NT2/D1 (cell line): Measurements from ENCODE around the gene DOCK9.

Experiments
- DNase-seq: peaks from one replicate; pipeline ENCODE4 v3.0.0-alpha.2; 2011; ENCODE audit warnings: low read depth, low spot score
- H3K27me3 ChIP-seq: 2 replicates; pipeline ENCODE4 v1.6.0; 2011; ENCODE audit warnings: mild to moderate bottlenecking; ENCODE audit not compliant: insufficient read length, insufficient read depth
- H3K36me3 ChIP-seq: 2 replicates; pipeline ENCODE4 v1.6.1; 2011; ENCODE audit warnings: mild to moderate bottlenecking, low read length, mixed read lengths; ENCODE audit not compliant: insufficient read depth, insufficient read length
- H3K4me1 ChIP-seq: 2 replicates; pipeline ENCODE4 v1.5.1; 2011; ENCODE audit not compliant: insufficient read depth, insufficient read length
- H3K4me3 ChIP-seq: 2 replicates; pipeline ENCODE4 v1.5.1; 2011; ENCODE audit warnings: low read depth; ENCODE audit not compliant: insufficient read length
- H3K9ac ChIP-seq: 2 replicates; pipeline ENCODE4 v1.6.0; 2011; ENCODE audit warnings: low read depth; ENCODE audit not compliant: insufficient read length
- H3K9me3 ChIP-seq: 2 replicates; pipeline ENCODE4 v1.5.1; 2011; ENCODE audit warnings: mild to moderate bottlenecking, low read length; ENCODE audit not compliant: insufficient read depth
- SUZ12 ChIP-seq: IDR thresholded peaks from 2 replicates; pipeline ENCODE4 v1.6.1; 2011; ENCODE audit not compliant: insufficient read length, insufficient read depth; ENCODE audit errors: extremely low read depth
- YY1 ChIP-seq: IDR thresholded peaks from 2 replicates; pipeline ENCODE4 v1.6.1; 2011; ENCODE audit not compliant: insufficient read length, insufficient read depth
- ZNF274 ChIP-seq: IDR thresholded peaks from 2 replicates; pipeline ENCODE4 v1.6.1; 2011; ENCODE audit warnings: mild to moderate bottlenecking, low read depth, low read length

Gene DOCK9

GRCh38 chr13:98957731-98958442 is 20.0 kb downstream of the DOCK9 start:
- Histone ChIP-seq H3K4me3 (no peak overlapping the region), H3K27me3 (no peaks in the 10 kb centered on the region), H3K9ac (no peak overlapping the region), H3K4me1 (peaks cover 2% of the 10 kb centered on the region), H3K36me3 (no peaks in the 10 kb centered on the region), H3K9me3 (no peaks in the 10 kb centered on the region)
- DNase-seq, result no peak
- TF ChIP-seq ZNF274, result no peak
- no peak for TF ChIP-seq SUZ12
- no peak for TF ChIP-seq YY1

GRCh38 chr13:98955336-98955735 is 22.5 kb downstream of the DOCK9 start:
- Histone ChIP-seq H3K4me3 (no peak overlapping the region), H3K27me3 (no peaks in the 10 kb centered on the region), H3K9me3 (no peaks in the 10 kb centered on the region), H3K9ac (no peak overlapping the region), H3K36me3 (no peaks in the 10 kb centered on the region), H3K4me1 (peaks cover 2% of the 10 kb centered on the region)
- TF ChIP-seq SUZ12 (no peak), ZNF274 (no peak), YY1 (no peak)
- DNase-seq, result no peak

GRCh38 chr13:98954313-98954712 is 23.6 kb downstream of the DOCK9 start:
- no peak overlapping the region for H3K4me3 ChIP-seq
- peak; percentile 33 for DNase-seq
- no peaks in the 10 kb centered on the region for H3K36me3 ChIP-seq
- H3K27me3 ChIP-seq, result no peaks in the 10 kb centered on the region
- TF ChIP-seq SUZ12 (no peak), ZNF274 (no peak), YY1 (no peak)
- H3K9ac ChIP-seq, result no peak overlapping the region
- H3K9me3 ChIP-seq, result no peaks in the 10 kb centered on the region
- H3K4me1 ChIP-seq, result peaks cover 2% of the 10 kb centered on the region

GRCh38 chr13:98951266-98951665 is 26.6 kb downstream of the DOCK9 start:
- H3K4me3 ChIP-seq, result no peak overlapping the region
- no peaks in the 10 kb centered on the region for H3K27me3 ChIP-seq
- H3K36me3 ChIP-seq, result no peaks in the 10 kb centered on the region
- no peaks in the 10 kb centered on the region for H3K4me1 ChIP-seq
- H3K9me3 ChIP-seq, result no peaks in the 10 kb centered on the region
- no peak overlapping the region for H3K9ac ChIP-seq
- DNase-seq, result no peak
- TF ChIP-seq SUZ12 (no peak), YY1 (no peak), ZNF274 (no peak)

- Histone ChIP-seq H3K4me1 (no peaks in the 10 kb centered on the region), H3K27me3 (no peaks in the 10 kb centered on the region), H3K36me3 (no peaks in the 10 kb centered on the region), H3K4me3 (no peak overlapping the region), H3K9ac (no peak overlapping the region), H3K9me3 (no peaks in the 10 kb centered on the region)
- DNase-seq, result no peak
- TF ChIP-seq ZNF274, result no peak
- no peak for TF ChIP-seq SUZ12
- no peak for TF ChIP-seq YY1
These were observed 27.2 kb downstream of the DOCK9 start for GRCh38 chr13:98950705-98951104.

GRCh38 chr13:98947925-98948324 is 29.9 kb downstream of the DOCK9 start:
- TF ChIP-seq SUZ12 (no peak), YY1 (no peak), ZNF274 (no peak)
- DNase-seq, result no peak
- no peaks in the 10 kb centered on the region for H3K27me3 ChIP-seq
- H3K4me3 ChIP-seq, result no peak overlapping the region
- H3K36me3 ChIP-seq, result no peaks in the 10 kb centered on the region
- no peaks in the 10 kb centered on the region for H3K9me3 ChIP-seq
- H3K4me1 ChIP-seq, result no peaks in the 10 kb centered on the region
- no peak overlapping the region for H3K9ac ChIP-seq

- TF ChIP-seq SUZ12 (no peak), YY1 (no peak), ZNF274 (no peak)
- H3K4me3 ChIP-seq, result no peak overlapping the region
- no peaks in the 10 kb centered on the region for H3K9me3 ChIP-seq
- H3K36me3 ChIP-seq, result no peaks in the 10 kb centered on the region
- peak overlapping the region; percentile 3 for H3K9ac ChIP-seq
- no peaks in the 10 kb centered on the region for H3K27me3 ChIP-seq
- DNase-seq, result no peak
- H3K4me1 ChIP-seq, result no peaks in the 10 kb centered on the region
These were observed 31.8 kb downstream of the DOCK9 start for GRCh38 chr13:98945863-98946605.
